Ramos (cell line): Measurements from ENCODE around the gene SPAG8.

Experiments used
- in situ Hi-C: fragments of 300-500 bp; cut with MboI; formaldehyde crosslinking; loops from one replicate; pipeline ENCODE4 v1.14.3; 2022; ENCODE audit warnings: low sequenced_read_pairs; ENCODE audit not compliant: unreplicated experiment

Gene SPAG8, protein sequence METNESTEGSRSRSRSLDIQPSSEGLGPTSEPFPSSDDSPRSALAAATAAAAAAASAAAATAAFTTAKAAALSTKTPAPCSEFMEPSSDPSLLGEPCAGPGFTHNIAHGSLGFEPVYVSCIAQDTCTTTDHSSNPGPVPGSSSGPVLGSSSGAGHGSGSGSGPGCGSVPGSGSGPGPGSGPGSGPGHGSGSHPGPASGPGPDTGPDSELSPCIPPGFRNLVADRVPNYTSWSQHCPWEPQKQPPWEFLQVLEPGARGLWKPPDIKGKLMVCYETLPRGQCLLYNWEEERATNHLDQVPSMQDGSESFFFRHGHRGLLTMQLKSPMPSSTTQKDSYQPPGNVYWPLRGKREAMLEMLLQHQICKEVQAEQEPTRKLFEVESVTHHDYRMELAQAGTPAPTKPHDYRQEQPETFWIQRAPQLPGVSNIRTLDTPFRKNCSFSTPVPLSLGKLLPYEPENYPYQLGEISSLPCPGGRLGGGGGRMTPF

GRCh38 chr9:35812025-35812602, at the start of gene SPAG8:
SPAG8 (minus strand) TSS chr9:35812262; CDS start chr9:35812147, 115 bp downstream.
- in situ Hi-C loops: no loop called here

- in situ Hi-C loops: no loop called here
These were observed 49.3 kb upstream of the SPAG8 start for GRCh38 chr9:35861161-35861897.

DNA sequence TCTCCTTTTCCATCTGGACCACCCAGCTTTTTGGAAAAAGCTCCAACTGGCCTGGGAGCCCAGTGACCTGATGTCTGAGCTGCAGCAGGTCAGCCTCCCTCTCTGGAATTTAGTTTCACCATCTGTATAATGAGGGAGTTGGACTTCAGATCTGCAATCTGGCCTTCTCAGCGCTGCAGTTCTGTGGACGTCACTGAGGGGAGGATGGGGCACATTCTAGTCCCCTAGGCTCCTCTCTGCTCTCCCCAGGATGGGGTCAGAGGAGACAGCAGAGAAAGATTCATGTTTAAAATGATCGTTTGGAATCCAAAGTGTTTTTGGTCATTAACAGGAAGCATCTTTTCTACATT, 47.9 kb upstream of the SPAG8 start:
- in situ Hi-C loops: no loop called here

GRCh38 chr9:35859310-35859989, 47.4 kb upstream of the SPAG8 start:
- in situ Hi-C loops: no loop called here

GRCh38 chr9:35858458-35858857, 46.4 kb upstream of the SPAG8 start:
- in situ Hi-C loops: no loop called here

- in situ Hi-C loops: no loop called here
These were observed 44.8 kb upstream of the SPAG8 start for GRCh38 chr9:35856882-35857281.

DNA sequence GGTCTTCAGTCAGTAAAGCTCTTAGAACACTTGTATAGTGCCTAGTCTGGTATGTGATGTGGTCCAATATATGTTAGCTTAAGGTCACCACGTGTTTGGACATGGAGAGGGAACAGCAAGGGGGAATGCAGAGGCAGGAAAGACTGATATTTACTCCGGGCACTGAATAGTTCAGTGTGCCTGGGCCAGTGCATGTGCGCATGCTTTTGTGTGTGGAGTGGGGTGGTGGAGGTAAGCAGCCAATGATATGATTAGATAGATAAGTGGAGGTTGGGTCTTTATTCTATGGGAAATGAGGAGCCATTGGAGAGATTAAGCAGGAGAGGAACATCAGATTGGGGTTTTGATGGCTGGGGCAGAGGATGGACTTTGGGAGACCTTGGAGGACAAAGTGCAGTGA, 44.1 kb upstream of the SPAG8 start:
- in situ Hi-C loops: no loop called here

DNA sequence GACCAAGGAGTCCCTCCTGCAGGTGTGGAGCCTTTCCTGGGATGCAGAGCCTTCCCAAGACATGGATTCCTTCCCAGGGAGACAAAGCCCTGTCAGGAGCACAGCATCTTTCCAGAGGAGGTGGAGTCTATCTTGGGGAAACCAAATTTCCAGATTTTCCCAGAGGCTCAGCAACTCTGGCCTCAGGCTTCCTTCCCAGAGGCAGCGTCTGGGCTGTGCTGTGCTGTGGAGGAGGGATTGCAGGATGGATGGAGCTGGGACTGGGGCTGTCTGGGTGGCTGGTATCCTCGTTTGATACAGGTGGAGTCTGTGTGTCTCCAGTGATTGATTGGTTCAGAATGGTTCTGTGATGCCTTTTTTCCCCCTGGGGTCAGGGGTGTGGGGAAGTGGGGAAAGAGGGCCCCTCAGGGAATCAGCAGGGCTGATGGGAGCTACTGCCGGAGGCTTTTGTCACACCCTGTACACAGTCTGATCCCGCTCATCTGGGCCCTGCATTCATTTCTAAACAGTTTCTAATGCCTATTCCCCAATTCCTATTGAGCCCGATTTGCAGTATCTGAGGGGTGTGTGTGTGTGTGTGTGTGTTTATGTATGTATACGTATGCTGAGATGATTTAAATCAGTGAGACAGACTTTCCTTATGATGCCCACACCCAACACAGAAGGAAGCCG, 42.2 kb upstream of the SPAG8 start:
- in situ Hi-C loops: no loop called here

DNA sequence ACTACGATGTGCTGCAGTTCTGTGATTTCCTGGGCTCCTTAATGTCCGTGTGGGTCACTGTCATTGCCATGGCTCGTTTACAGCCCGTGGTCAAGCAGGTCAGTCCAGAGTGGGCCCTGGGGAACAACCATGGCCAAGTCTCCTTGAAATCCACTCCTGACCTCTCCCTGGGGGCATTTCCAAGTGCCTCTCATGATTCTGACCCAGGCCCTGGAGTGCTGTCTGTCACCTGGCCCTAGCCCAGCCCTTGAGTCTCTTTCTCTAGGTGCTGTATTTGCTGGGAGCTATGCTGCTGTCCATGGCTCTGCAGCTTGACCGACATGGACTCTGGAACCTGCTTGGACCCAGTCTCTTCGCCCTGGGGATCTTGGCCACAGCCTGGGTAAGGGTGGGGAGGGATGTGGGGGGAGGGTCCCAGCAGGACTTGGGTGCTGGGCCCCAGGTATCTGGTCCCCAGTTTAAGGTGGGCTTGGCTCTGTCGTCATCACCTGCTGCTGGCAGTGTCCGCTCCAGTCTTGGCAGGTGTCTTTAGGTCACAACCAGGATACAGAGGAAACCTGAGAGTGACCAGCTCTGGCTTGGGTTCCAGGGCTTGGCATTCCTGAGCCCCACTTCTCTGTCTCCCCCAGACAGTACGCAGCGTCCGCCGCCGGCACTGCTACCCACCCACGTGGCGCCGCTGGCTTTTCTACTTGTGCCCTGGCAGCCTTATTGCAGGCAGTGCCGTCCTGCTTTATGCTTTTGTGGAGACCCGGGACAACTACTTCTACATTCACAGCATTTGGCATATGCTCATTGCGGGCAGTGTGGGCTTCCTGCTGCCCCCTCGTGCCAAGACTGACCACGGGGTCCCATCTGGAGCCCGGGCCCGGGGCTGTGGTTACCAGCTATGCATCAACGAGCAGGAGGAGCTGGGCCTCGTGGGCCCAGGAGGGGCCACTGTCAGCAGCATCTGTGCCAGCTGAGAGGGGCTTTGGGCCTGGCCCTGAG, 41.1 kb upstream of the SPAG8 start:
- in situ Hi-C loops: no loop called here

GRCh38 chr9:35852267-35852815, 40.3 kb upstream of the SPAG8 start:
- in situ Hi-C loops: no loop called here

GRCh38 chr9:35847792-35848572, 35.9 kb upstream of the SPAG8 start:
- in situ Hi-C loops: no loop called here

- in situ Hi-C loops: no loop called here
These were observed 34.0 kb upstream of the SPAG8 start for GRCh38 chr9:35845824-35846771.

- in situ Hi-C loops: no loop called here
These were observed 32.7 kb upstream of the SPAG8 start for GRCh38 chr9:35844628-35845270.

DNA sequence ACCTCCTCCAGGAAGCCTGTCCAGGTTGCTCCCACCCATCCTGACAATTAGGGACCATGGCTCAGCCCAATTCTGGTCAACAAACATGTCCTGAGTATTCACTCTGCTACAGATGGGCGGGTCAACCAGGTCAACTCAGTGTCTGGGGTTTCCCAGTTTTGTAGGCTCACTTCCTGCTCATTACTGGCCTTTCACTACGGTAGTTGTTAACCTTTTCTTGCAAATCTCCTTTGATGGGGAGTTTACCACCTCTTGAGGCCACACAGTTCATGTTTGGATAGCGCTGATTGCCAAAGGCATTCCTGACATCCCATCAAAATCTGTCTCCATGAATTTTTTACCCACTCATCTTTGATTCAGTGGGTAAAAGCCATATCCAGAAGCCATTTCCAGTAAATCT, 30.7 kb upstream of the SPAG8 start:
- in situ Hi-C loops: no loop called here

- in situ Hi-C loops: no loop called here
These were observed 30.1 kb upstream of the SPAG8 start for GRCh38 chr9:35842020-35842745.

- in situ Hi-C loops: no loop called here
These were observed 29.5 kb upstream of the SPAG8 start for GRCh38 chr9:35841645-35841900.
